Parathyroid adenoma (tissue), 2 donors: ENCODE measurements around the gene PLCXD3.

Source experiments
- H2AFZ ChIP-seq: fragments of 300-600 bp; sonication (generic); one replicate; pipeline ENCODE4 v1.7.0; 2017; ENCODE audit warnings: antibody characterized with exemption, mild to moderate bottlenecking
- H3K27ac ChIP-seq: fragments of 300-600 bp; sonication (generic); one replicate; pipeline ENCODE4 v1.7.0; 2017
- H3K27me3 ChIP-seq: fragments of 300-600 bp; sonication (generic); one replicate; pipeline ENCODE4 v1.7.0; 2017; ENCODE audit warnings: low read length; ENCODE audit not compliant: control insufficient read depth, insufficient read depth
- H3K36me3 ChIP-seq: fragments of 300-600 bp; sonication (generic); one replicate; pipeline ENCODE4 v1.7.0; 2017; ENCODE audit warnings: low read length; ENCODE audit not compliant: control insufficient read depth, insufficient read depth
- H3K4me1 ChIP-seq: fragments of 300-600 bp; sonication (generic); one replicate; pipeline ENCODE4 v1.7.0; 2017; ENCODE audit warnings: control low read depth
- H3K4me2 ChIP-seq: fragments of 300-600 bp; sonication (generic); one replicate; pipeline ENCODE4 v1.7.0; 2017; ENCODE audit warnings: low read length
- H3K4me3 ChIP-seq: fragments of 300-600 bp; sonication (generic); one replicate; pipeline ENCODE4 v1.7.0; 2017; ENCODE audit warnings: low read depth, low read length
- H3K79me2 ChIP-seq: fragments of 300-600 bp; sonication (generic); one replicate; pipeline ENCODE4 v1.7.0; 2017; ENCODE audit warnings: control low read depth
- H3K9ac ChIP-seq: fragments of 300-600 bp; sonication (generic); one replicate; pipeline ENCODE4 v1.7.0; 2017; ENCODE audit warnings: mild to moderate bottlenecking
- H3K9me3 ChIP-seq: fragments of 300-600 bp; sonication (generic); one replicate; pipeline ENCODE4 v1.7.0; 2017; ENCODE audit warnings: low read length; ENCODE audit not compliant: control insufficient read depth
- CTCF ChIP-seq: fragments of 300-600 bp; sonication (generic); IDR thresholded peaks from one replicate; pipeline ENCODE4 v1.7.0; 2017; ENCODE audit warnings: antibody characterized with exemption, mild to moderate bottlenecking
- donor health status: primary hyperparathyroidism.

The PLCXD3 gene

GRCh38 chr5:41403846-41404245, 106.6 kb downstream of the PLCXD3 start:
- no peak overlapping the region for H3K27ac ChIP-seq

GRCh38 chr5:41402845-41403244, 107.6 kb downstream of the PLCXD3 start:
- Histone ChIP-seq H3K4me2 (no peak overlapping the region), H3K9me3 (no peaks in the 10 kb centered on the region), H3K4me1 (no peaks in the 10 kb centered on the region), H3K4me3 (no peak overlapping the region), H3K9ac (no peak overlapping the region), H3K27me3 (no peaks in the 10 kb centered on the region), H3K36me3 (no peaks in the 10 kb centered on the region), H3K79me2 (no peaks in the 10 kb centered on the region), H3K27ac (no peak overlapping the region), H2AFZ (no peak overlapping the region)
- no peak for TF ChIP-seq CTCF

More at GRCh38 chr5:41403846-41404245, 106.6 kb downstream of the PLCXD3 start:
- Histone ChIP-seq H3K4me3 (no peak overlapping the region), H3K4me2 (no peak overlapping the region), H3K9me3 (no peaks in the 10 kb centered on the region), H3K4me1 (no peaks in the 10 kb centered on the region), H3K9ac (no peak overlapping the region), H2AFZ (no peak overlapping the region), H3K79me2 (no peaks in the 10 kb centered on the region), H3K36me3 (no peaks in the 10 kb centered on the region), H3K27me3 (no peaks in the 10 kb centered on the region)
- TF ChIP-seq CTCF: no peak

GRCh38 chr5:41399839-41400238, 110.6 kb downstream of the PLCXD3 start:
- no peak overlapping the region for H3K4me3 ChIP-seq
- H3K4me2 ChIP-seq: no peak overlapping the region
- H3K9ac ChIP-seq: no peak overlapping the region
- no peaks in the 10 kb centered on the region for H3K4me1 ChIP-seq
- H3K79me2 ChIP-seq: no peaks in the 10 kb centered on the region
- no peak for TF ChIP-seq CTCF
- H2AFZ ChIP-seq: no peak overlapping the region
- no peaks in the 10 kb centered on the region for H3K36me3 ChIP-seq
- no peak overlapping the region for H3K27ac ChIP-seq
- no peaks in the 10 kb centered on the region for H3K9me3 ChIP-seq
- no peaks in the 10 kb centered on the region for H3K27me3 ChIP-seq

GRCh38 chr5:41392016-41392415, 118.4 kb downstream of the PLCXD3 start:
- no peak for TF ChIP-seq CTCF
- Histone ChIP-seq H3K36me3 (no peaks in the 10 kb centered on the region), H3K9ac (no peak overlapping the region), H3K27me3 (no peaks in the 10 kb centered on the region), H3K9me3 (no peaks in the 10 kb centered on the region), H3K79me2 (no peaks in the 10 kb centered on the region), H3K4me1 (no peaks in the 10 kb centered on the region), H3K27ac (no peak overlapping the region), H3K4me3 (no peak overlapping the region), H2AFZ (no peak overlapping the region), H3K4me2 (no peak overlapping the region)

- H3K4me2 ChIP-seq: no peak overlapping the region
- H3K79me2 ChIP-seq: no peaks in the 10 kb centered on the region
- H3K36me3 ChIP-seq: no peaks in the 10 kb centered on the region
- no peak overlapping the region for H3K4me3 ChIP-seq
- no peak overlapping the region for H2AFZ ChIP-seq
- H3K27me3 ChIP-seq: no peaks in the 10 kb centered on the region
- TF ChIP-seq CTCF: no peak
- no peak overlapping the region for H3K27ac ChIP-seq
- no peak overlapping the region for H3K9ac ChIP-seq
- H3K4me1 ChIP-seq: no peaks in the 10 kb centered on the region
- H3K9me3 ChIP-seq: no peaks in the 10 kb centered on the region
These were observed 135.8 kb downstream of the PLCXD3 start for GRCh38 chr5:41374631-41375030.
